ENCODE measurements around the gene TMEM89. TPM values are rescaled to one million over a fixed set of nuclear protein-coding genes. Genes with fewer than 3 reads are reported as not detected.

Gene TMEM89
- total RNA-seq, 2 donors from 2014 or later = 0.57 TPM; not detected in 1

DNA sequence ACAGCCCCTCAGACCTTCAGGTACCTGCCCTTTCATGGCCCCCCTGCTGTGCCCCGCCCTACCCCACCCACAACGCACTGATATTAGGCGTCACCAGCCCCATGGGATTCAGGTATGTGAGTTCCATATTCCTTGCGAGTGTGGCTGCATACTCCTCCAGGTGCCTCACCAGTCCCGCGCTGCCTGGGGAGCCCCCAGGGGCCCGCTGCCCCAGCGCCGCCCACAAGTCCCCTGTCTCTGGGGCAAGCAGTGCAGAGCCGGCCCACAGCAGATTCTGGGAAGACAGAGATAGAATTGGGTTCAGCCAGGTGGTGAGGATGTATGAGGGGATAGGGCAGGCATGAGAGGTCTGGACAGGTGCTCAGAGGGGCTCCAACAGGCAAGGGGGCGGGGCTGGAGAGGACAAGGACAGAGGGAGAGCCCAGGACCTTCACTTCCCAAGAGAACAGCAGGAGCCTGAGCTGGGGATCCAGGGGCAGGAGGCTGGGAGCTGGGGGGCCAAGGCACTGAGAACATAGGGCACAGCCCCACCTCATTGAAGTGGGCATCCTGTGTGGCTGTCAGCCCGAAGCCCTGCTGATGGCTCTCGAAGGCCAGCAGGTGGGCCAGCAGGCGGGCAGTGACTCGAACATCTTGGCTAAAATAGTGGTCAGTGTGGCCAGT, 26.8 kb upstream of the TMEM89 start:
- H3K27me3 ChIP-seq (ENCODE audit: control insufficient read depth, insufficient read depth, low read length, poor library complexity, severe bottlenecking) = no peaks in the 10 kb centered on the region
- Mint-ChIP-seq H3K27ac (no peak overlapping the region), H3K9me3 (no peaks in the 10 kb centered on the region), H3K36me3 (ENCODE audit: low read depth) (peaks cover 23% of the 10 kb centered on the region), H3K4me1 (no peaks in the 10 kb centered on the region), H3K4me3 (no peak overlapping the region), H3K27me3 (ENCODE audit: insufficient read depth) (no peaks in the 10 kb centered on the region)
- WGBS, 2 experiments (ENCODE audit: insufficient coverage in 1 of 2, insufficient read length in 1 of 2) = 94 to 97% methylated on average over 11 to 15 of the region's 15 CpGs
- TF ChIP-seq, protein P1, sequence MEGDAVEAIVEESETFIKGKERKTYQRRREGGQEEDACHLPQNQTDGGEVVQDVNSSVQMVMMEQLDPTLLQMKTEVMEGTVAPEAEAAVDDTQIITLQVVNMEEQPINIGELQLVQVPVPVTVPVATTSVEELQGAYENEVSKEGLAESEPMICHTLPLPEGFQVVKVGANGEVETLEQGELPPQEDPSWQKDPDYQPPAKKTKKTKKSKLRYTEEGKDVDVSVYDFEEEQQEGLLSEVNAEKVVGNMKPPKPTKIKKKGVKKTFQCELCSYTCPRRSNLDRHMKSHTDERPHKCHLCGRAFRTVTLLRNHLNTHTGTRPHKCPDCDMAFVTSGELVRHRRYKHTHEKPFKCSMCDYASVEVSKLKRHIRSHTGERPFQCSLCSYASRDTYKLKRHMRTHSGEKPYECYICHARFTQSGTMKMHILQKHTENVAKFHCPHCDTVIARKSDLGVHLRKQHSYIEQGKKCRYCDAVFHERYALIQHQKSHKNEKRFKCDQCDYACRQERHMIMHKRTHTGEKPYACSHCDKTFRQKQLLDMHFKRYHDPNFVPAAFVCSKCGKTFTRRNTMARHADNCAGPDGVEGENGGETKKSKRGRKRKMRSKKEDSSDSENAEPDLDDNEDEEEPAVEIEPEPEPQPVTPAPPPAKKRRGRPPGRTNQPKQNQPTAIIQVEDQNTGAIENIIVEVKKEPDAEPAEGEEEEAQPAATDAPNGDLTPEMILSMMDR (conservative IDR thresholded peaks at IDR 0.05) = no peak
- H3K27ac ChIP-seq (ENCODE audit: low read depth, low read length) = no peak overlapping the region
- DNase-seq = no peak
- no peaks in the 10 kb centered on the region for H3K4me1 ChIP-seq (ENCODE audit: control insufficient read depth, insufficient read depth, low read length)
- H3K9ac ChIP-seq (ENCODE audit: extremely low read depth, low read length, poor library complexity, severe bottlenecking) = no peak overlapping the region
- H3K36me3 ChIP-seq (ENCODE audit: control insufficient read depth, insufficient read depth, low read length) = peaks cover 5% of the 10 kb centered on the region
- H3K9me3 ChIP-seq (ENCODE audit: control insufficient read depth, low read length) = no peaks in the 10 kb centered on the region
- no peak overlapping the region for H3K4me3 ChIP-seq (ENCODE audit: low read length)

DNA sequence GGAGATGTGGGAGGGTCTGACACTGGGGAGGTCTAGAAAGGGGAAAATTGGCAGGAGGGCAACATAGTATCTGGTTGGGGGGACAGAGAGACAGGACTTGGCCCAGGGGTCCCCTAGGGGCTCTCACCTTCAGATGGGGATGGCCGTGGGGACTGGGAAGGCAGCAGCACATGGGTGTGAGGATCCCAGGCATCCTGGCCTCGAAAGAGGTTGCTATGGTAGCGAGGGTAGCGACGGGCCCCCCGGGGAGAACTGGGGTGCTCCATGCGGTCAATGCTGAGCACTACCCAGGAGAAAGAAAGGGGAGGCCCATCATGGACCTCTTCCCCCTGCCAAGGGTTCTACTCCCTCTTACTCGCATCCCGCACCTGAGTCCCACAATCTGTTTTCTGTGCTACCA, 26.1 kb upstream of the TMEM89 start:
- Mint-ChIP-seq H3K36me3 (ENCODE audit: low read depth) (peaks cover 21% of the 10 kb centered on the region), H3K27me3 (ENCODE audit: insufficient read depth) (no peaks in the 10 kb centered on the region), H3K4me3 (no peak overlapping the region), H3K9me3 (no peaks in the 10 kb centered on the region), H3K4me1 (no peaks in the 10 kb centered on the region), H3K27ac (no peak overlapping the region)
- no peak for DNase-seq
- Histone ChIP-seq H3K4me3 (ENCODE audit: low read length) (no peak overlapping the region), H3K9ac (ENCODE audit: extremely low read depth, low read length, poor library complexity, severe bottlenecking) (no peak overlapping the region), H3K4me1 (ENCODE audit: control insufficient read depth, insufficient read depth, low read length) (no peaks in the 10 kb centered on the region), H3K9me3 (ENCODE audit: control insufficient read depth, low read length) (no peaks in the 10 kb centered on the region), H3K27me3 (ENCODE audit: control insufficient read depth, insufficient read depth, low read length, poor library complexity, severe bottlenecking) (no peaks in the 10 kb centered on the region), H3K27ac (ENCODE audit: low read depth, low read length) (no peak overlapping the region), H3K36me3 (ENCODE audit: control insufficient read depth, insufficient read depth, low read length) (peaks cover 3% of the 10 kb centered on the region)
- TF ChIP-seq, protein P1 (conservative IDR thresholded peaks at IDR 0.05) = no peak
- WGBS, 2 experiments (ENCODE audit: insufficient coverage in 1 of 2, insufficient read length in 1 of 2) = 92 to 95% methylated on average over 6 to 9 of the region's 9 CpGs

GRCh38 chr3:48644898-48645760, 23.6 kb upstream of the TMEM89 start:
- H3K4me3 ChIP-seq (ENCODE audit: low read length) = no peak overlapping the region
- TF ChIP-seq, protein P1 (conservative IDR thresholded peaks at IDR 0.05) = no peak
- no peaks in the 10 kb centered on the region for H3K9me3 ChIP-seq (ENCODE audit: control insufficient read depth, low read length)

More at GRCh38 chr3:48644898-48645760, 23.6 kb upstream of the TMEM89 start:
- Histone ChIP-seq H3K27me3 (ENCODE audit: control insufficient read depth, insufficient read depth, low read length, poor library complexity, severe bottlenecking) (no peaks in the 10 kb centered on the region), H3K36me3 (ENCODE audit: control insufficient read depth, insufficient read depth, low read length) (peaks cover 10% of the 10 kb centered on the region), H3K4me1 (ENCODE audit: control insufficient read depth, insufficient read depth, low read length) (no peaks in the 10 kb centered on the region), H3K27ac (ENCODE audit: low read depth, low read length) (no peak overlapping the region), H3K9ac (ENCODE audit: extremely low read depth, low read length, poor library complexity, severe bottlenecking) (no peak overlapping the region)
- no peak overlapping the region for H3K27ac Mint-ChIP-seq
- no peaks in the 10 kb centered on the region for H3K4me1 Mint-ChIP-seq
- no peaks in the 10 kb centered on the region for H3K9me3 Mint-ChIP-seq
- DNase-seq = no peak
- H3K36me3 Mint-ChIP-seq (ENCODE audit: low read depth) = peaks cover 22% of the 10 kb centered on the region
- WGBS, 2 experiments (ENCODE audit: insufficient coverage in 1 of 2, insufficient read length in 1 of 2) = 92 to 97% methylated on average over 10 to 22 of the region's 22 CpGs
- no peak overlapping the region for H3K4me3 Mint-ChIP-seq
- H3K27me3 Mint-ChIP-seq (ENCODE audit: insufficient read depth) = no peaks in the 10 kb centered on the region

All from endodermal cell (in vitro differentiated cells).